ENCODE results near the gene COG8. TPM values are rescaled to one million over a fixed set of nuclear protein-coding genes. Genes with fewer than 3 reads are reported as not detected.

Gene COG8
- total and polyA plus RNA-seq, 9 donors: 21.0 to 48.9 (median 40.7) TPM

DNA sequence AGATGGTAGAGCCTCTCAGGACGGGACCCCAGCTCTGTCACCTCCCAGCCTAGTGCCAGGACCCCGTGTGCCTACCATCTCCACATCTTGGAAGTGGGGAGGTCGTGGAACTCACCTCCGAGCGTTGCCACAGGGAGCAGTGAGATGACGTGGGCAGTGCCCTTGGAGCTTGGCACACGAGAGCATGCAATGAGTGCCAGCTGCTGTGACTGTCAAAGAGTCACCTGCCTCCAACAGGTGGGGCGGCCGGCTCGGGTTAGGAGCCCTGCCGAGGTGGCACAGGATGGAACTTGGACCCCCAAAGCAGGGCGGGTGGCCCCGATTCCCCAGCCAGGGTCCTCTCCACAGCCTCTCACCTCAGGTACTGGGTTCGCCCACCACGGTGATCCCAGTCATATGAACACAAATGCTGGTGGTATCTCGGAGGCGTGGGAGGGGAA lies 22.7 kb downstream of the COG8 start:
- Histone ChIP-seq H3K4me1 (ENCODE audit: insufficient read depth) (peaks cover 2% of the 10 kb centered on the region), H3K36me3 (no peaks in the 10 kb centered on the region), H3K27me3 (no peaks in the 10 kb centered on the region), H3K9me3 (no peaks in the 10 kb centered on the region), H3K27ac (no peak overlapping the region), H3K4me3 (no peak overlapping the region)
- intact Hi-C loops (cut with DNase I): no loop called here
- peak in 1 of 5 donors; percentile 13 for DNase-seq
- TF ChIP-seq EP300 (IDR thresholded peaks at IDR 0.05) (no peak), POLR2A (IDR thresholded peaks at IDR 0.05) (no peak), CTCF (IDR thresholded peaks at IDR 0.05) (no peak)
- 88 to 91% (median 89%) methylated on average over 17 of the region's 17 CpGs for WGBS, 3 donors

DNA sequence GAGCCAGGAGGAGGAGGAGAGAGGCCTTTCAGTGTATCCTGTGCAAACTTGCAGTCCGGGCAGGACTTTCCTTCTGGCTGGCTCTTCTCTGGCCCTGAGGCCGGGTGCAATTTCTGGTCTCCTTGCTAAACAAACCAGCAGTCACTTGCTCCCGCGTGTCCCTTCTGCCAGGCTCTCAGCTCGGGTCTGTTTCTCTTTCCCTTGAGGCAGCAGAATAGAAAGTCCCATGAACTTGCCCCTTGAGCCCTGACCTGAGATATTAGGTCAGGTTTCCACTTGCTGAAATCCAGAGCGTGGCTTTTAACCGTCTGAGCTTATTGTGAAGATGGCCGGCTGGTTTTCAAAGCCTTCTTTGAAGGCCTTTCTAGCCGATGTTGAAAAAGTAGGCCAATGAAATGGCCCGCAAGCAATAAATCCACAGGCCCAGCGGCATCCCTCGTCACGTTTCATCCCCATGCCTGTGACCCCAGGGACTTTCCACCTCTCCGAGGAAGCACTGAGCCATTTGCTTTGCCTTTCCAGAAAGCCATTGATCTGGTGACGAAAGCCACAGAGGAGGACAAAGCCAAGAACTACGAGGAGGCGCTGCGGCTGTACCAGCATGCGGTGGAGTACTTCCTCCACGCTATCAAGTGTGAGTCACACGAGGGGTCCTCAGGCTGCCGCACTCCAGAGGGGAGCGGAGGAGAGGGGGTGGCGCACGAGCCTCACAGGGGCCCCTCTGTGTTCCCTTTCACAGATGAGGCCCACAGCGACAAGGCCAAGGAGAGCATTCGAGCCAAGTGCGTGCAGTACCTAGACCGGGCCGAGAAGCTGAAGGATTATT lies 23.7 kb downstream of the COG8 start:
- H3K27me3 ChIP-seq: no peaks in the 10 kb centered on the region
- no peaks in the 10 kb centered on the region for H3K9me3 ChIP-seq
- no peak overlapping the region for H3K4me3 ChIP-seq
- intact Hi-C loops (cut with DNase I): no loop called here
- WGBS, 3 donors: 81 to 85% (median 82%) methylated on average over 30 of the region's 30 CpGs
- TF ChIP-seq CTCF (IDR thresholded peaks at IDR 0.05): no peak
- TF ChIP-seq EP300 (IDR thresholded peaks at IDR 0.05): no peak
- TF ChIP-seq POLR2A (IDR thresholded peaks at IDR 0.05): no peak
- H3K27ac ChIP-seq: no peak overlapping the region
- DNase-seq: peak in 1 of 5 donors; percentile 12
- H3K4me1 ChIP-seq (ENCODE audit: insufficient read depth): peaks cover 2% of the 10 kb centered on the region
- no peaks in the 10 kb centered on the region for H3K36me3 ChIP-seq

GRCh38 chr16:69314534-69314933 lies 24.8 kb downstream of the COG8 start:
- Histone ChIP-seq H3K27ac (no peak overlapping the region), H3K9me3 (no peaks in the 10 kb centered on the region), H3K4me1 (ENCODE audit: insufficient read depth) (peaks cover 2% of the 10 kb centered on the region), H3K36me3 (no peaks in the 10 kb centered on the region), H3K27me3 (no peaks in the 10 kb centered on the region), H3K4me3 (no peak overlapping the region)
- intact Hi-C loops (cut with DNase I): no loop called here
- 61 to 79% (median 74%) methylated on average over 11 of the region's 11 CpGs for WGBS, 3 donors
- TF ChIP-seq POLR2A (IDR thresholded peaks at IDR 0.05): no peak
- no peak for TF ChIP-seq EP300 (IDR thresholded peaks at IDR 0.05)
- TF ChIP-seq CTCF (IDR thresholded peaks at IDR 0.05): no peak
- DNase-seq: peak in 1 of 5 donors; percentile 11

DNA sequence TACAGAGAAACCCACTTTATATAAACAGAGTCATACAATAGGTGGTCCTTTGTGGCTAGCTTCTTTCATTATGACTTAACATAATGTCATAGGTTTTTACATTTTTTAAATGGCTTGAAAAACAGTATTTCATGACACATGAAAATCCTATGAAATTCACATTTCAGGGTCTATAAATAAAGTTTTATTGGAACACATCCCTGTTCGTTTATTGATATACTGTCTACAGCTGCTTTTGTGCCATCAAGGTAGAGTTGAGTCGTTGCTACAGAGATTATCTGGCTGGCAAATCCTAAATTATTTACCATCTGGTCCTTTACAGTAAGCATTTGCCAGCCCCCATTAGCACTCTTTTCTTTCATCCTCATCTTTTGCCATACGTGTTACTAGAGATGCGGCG lies 25.9 kb downstream of the COG8 start:
- H3K4me1 ChIP-seq (ENCODE audit: insufficient read depth): peaks cover 2% of the 10 kb centered on the region
- WGBS, 3 donors: 93 to 96% (median 93%) methylated on average over 5 of the region's 5 CpGs
- no peaks in the 10 kb centered on the region for H3K27me3 ChIP-seq
- H3K4me3 ChIP-seq: no peak overlapping the region
- H3K27ac ChIP-seq: no peak overlapping the region
- no peaks in the 10 kb centered on the region for H3K9me3 ChIP-seq
- intact Hi-C loops (cut with DNase I): no loop called here
- TF ChIP-seq CTCF (IDR thresholded peaks at IDR 0.05) (no peak), POLR2A (IDR thresholded peaks at IDR 0.05) (no peak), EP300 (IDR thresholded peaks at IDR 0.05) (no peak)
- no peaks in the 10 kb centered on the region for H3K36me3 ChIP-seq
- DNase-seq: no peak

All from ovary (tissue), 9 donors.